H1 (cell line): ENCODE data around the gene SFXN2. TPM values are rescaled to one million over a fixed set of nuclear protein-coding genes. Genes with fewer than 3 reads are reported as not detected.

Experiments
- EZH2 ChIP-seq: fragments of 200-600 bp; sonication (generic); IDR thresholded peaks from 2 replicates; pipeline ENCODE4 v1.7.1; 2012; ENCODE audit warnings: low read depth, mild to moderate bottlenecking, moderate library complexity, low read length, inconsistent platforms; ENCODE audit not compliant: severe bottlenecking
- KDM4A ChIP-seq: IDR thresholded peaks from one replicate; pipeline ENCODE4 v1.7.1; 2012; ENCODE audit warnings: low read depth, mild to moderate bottlenecking, moderate library complexity, low read length, inconsistent platforms; ENCODE audit not compliant: severe bottlenecking
- polyA plus RNA-seq, 7 experiments: library from polyadenylated mRNA; depleted of rRNA in 3 of 7; stranded (reverse) in 5 of 7; unstranded in 2 of 7; fragments of >200 nt in 5 of 7; fragments of 200-250 nt in 2 of 7; gene quantifications; 1 replicate in 5 of 7; 2 replicates in 1 of 7; 4 replicates in 1 of 7; pipeline versions ENCODE4 v1.2.1 to v1.2.3, GENCODE V29; 2011 to 2013; ENCODE audit warnings: missing spikeins in 2 of 7, mixed read lengths in 2 of 7
- total RNA-seq: library from RNA; stranded (reverse); fragmentation: NEBNext Ultra II Directional; extraction: Animal tissue kit (Norgen Biotek cat#: 25700); gene quantifications from 2 replicates; pipeline ENCODE4 v1.2.1, GENCODE V29; 2021

SFXN2 gene
- total and polyA plus RNA-seq, 2 of the 8 experiments (the other 6 are each of a cell fraction or from before 2014, with no cell fraction given): 20.5 to 23.5 TPM

GRCh38 chr10:102712089-102712488 is 2.3 kb upstream of the SFXN2 start (continued):
- TF ChIP-seq EZH2 (no peak), KDM4A (no peak)
